ENCODE measurements around the gene ATP6AP1.
A peak's percentile ranks its signal among the peaks of the same experiment; 100 is the strongest.

Gene ATP6AP1

DNA sequence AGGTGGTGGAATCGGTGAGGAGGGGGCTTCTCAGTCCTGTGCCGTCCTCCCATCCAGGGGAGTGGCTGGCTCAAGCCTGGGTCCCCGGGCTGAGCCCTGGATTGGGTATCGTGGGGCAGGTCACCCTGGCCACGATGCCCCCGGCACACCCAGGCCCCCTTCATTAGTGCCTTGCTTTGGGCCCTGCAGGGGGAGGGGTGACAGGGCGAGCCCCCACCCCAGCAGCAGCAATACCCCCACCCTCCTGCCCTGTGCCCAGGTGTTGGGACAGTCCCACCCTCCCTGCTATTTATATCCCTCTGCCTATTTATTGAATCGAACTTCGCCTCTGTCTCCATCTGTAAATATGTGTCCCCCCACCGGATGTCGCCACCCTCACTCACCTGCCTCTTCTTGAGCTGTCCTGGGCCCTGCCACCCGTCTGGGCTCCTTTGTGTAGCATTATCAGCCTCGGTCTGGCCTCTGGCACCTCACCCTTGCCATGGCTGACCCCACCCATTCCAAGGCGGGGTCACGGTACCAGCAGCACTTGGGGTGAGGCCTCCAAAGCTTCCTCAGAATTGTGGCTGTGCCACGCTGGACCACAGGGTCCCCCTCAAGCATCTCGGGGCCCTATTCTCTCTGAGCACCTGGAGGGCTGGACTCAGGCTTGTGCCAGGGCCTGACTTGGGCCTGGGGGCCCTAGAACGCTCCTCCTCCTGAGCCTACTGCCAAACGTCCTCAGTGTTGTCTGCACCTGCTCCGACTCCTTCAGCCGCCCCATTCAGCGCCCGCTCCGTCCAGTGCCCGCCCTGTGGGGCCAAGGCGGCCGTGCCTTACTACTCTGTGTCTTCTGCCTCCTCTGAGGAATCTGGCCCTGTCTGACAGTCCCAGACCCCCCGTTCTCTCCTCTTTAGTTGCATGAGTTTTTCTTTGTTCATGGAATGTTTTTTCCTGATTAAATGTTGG is 44.5 kb downstream of the ATP6AP1 start:
- TF ChIP-seq POLR2A (IDR thresholded peaks at IDR 0.05; ENCODE audit: low read length) (no peak), GATA1 (IDR thresholded peaks at IDR 0.05; ENCODE audit: low read depth, low read length) (no peak)
- peak in 1 of 2 experiments; percentile 34 for DNase-seq

DNA sequence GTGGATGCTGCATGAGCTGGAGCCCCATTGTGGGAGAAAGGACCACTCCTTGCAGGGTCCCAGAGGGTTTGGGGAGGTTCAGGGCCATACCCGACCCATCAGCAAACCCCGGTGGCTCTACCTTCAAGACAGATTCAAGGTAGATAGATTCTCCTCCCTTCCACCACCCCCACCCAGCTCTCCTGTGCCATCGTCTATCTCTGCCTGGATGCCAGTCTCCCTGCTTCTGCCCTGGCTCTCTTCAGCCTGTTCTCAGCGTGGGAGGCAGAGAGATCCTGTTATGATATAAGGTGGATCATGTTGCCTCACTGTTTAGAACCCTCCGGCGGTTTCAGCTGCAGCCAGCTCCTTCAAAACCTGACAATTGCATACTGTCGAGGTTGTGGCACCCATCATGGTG is 45.2 kb downstream of the ATP6AP1 start:
- no peak for TF ChIP-seq GATA1 (IDR thresholded peaks at IDR 0.05; ENCODE audit: low read depth, low read length)
- no peak for TF ChIP-seq POLR2A (IDR thresholded peaks at IDR 0.05; ENCODE audit: low read length)
- DNase-seq: no peak

DNA sequence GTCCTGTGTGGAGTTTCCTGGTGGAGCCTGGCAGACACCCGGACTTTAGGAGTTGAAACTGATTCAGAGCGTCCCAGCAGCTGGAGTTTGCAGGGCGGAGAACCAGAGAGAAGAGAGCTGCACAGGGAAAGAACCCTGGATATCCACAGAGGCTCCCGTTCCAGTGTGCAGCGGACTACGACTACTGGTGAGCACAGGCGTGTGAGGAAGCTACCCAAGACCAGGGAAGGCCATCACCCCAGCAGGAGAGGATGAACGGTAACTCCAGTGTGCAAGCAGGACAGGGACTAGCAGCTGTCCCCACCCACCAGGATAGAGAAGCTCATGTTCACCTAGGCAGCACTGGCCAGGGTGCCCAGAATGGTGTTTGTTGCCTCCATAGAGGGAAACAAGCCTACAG is 48.3 kb downstream of the ATP6AP1 start:
- no peak for DNase-seq
- TF ChIP-seq GATA1 (IDR thresholded peaks at IDR 0.05; ENCODE audit: low read depth, low read length): no peak
- TF ChIP-seq POLR2A (IDR thresholded peaks at IDR 0.05; ENCODE audit: low read length): no peak

DNA sequence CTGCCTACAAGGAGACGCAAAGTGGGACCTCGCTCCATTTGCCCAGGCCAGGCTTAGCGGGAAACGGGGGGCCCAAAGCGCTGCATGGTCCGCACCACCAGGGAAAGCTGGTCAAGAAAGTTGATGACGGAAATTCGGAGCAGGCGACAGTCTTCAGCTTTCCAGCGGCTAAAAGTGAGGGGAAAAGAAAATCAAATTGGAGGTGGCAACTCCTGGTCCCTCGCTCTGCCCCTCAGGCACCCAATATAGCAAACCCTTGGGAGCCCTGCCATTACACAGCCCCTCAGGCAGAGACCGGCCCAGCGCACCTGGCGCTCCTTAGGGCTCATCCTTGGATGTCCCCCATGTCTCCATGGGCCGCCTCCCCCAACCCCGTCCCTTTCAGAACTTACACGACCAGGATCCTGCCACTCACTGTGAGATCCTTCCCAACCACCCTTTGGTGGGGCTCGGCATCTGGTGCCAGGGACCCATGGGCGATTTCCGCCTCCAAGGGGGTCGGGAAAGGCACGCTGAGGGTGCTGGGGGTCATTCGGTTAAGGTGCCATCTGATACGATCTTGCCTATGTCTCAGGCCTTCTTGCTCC is 49.5 kb downstream of the ATP6AP1 start:
- TF ChIP-seq GATA1 (IDR thresholded peaks at IDR 0.05; ENCODE audit: low read depth, low read length): no peak
- no peak for TF ChIP-seq POLR2A (IDR thresholded peaks at IDR 0.05; ENCODE audit: low read length)
- no peak for DNase-seq

DNA sequence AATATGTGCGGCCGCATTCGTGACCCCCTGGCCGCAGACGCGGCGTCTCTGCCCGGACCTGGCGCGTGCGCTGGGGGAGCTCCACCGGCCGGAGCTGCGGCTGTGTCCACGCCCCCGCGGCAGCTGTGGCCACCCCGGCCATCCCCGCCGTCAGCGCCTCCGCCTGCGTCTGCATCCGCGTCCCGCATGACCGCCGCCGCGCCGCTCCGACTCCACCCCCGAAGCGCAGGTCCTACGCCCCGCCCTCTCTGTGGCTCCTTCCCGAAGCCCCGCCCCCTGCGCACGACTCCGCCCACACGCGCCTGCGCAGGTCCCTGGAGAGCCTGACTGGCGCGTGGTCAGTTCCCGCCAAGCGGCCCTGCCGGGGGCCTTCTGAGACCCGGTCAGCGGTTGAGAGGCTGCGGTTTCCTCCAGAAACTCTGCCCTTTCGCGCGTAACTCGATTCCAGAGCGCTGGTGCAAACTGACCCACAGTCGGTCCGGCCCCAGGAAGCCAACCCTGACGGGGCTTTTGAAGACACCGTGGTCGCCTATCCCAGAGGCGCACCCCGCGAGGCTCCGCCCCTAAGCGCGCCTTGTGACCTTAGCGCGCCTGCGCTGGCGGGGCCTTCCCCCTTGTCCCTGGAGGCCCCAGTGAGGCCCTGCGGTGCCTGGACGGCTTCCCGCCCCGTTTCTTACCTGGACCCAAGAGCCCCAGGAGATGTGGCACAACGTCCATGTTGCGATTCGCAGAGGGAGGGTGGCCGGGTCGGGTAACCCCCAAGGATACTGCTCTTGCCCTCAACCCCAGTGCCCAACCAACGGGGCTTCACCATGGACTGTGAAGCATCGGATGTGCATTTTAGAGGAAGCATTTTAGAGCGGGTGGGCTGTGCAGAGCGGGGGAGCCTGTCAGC is 50.5 kb downstream of the ATP6AP1 start, which contains the start of gene LAGE3:
Gene LAGE3, minus strand, starts transcription at position 554 of the 895 bp plus-strand sequence. Its CDS starts 366 bp downstream, at position 188.
- TF ChIP-seq POLR2A (IDR thresholded peaks at IDR 0.05; ENCODE audit: low read length) (peak; percentile 81), GATA1 (IDR thresholded peaks at IDR 0.05; ENCODE audit: low read depth, low read length) (no peak)

DNA sequence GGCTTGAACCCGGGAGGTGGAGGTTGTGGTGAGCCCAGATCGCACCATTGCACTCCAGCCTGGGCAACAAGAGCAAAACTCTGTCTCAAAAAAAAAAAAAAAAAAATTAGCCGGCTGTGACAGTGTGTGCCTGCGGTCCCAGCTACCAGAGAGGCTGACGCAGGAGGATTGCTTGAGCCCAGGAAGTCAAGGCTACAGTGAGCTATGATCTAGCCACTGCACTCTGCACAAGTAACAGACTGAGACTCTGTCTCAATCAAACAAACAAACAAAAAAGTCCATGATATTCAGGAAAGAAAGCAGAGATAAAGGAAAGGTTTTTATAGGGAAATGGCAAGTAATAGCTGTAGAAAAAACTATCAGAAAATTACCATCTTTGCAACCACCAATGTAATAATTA is 52.7 kb downstream of the ATP6AP1 start:
- TF ChIP-seq GATA1 (IDR thresholded peaks at IDR 0.05; ENCODE audit: low read depth, low read length) (no peak), POLR2A (IDR thresholded peaks at IDR 0.05; ENCODE audit: low read length) (no peak)
- DNase-seq: no peak

More for the DNA sequence above, 50.5 kb downstream of the ATP6AP1 start, which contains the start of gene LAGE3:
- DNase-seq: peak; percentile 95 to 97

DNA sequence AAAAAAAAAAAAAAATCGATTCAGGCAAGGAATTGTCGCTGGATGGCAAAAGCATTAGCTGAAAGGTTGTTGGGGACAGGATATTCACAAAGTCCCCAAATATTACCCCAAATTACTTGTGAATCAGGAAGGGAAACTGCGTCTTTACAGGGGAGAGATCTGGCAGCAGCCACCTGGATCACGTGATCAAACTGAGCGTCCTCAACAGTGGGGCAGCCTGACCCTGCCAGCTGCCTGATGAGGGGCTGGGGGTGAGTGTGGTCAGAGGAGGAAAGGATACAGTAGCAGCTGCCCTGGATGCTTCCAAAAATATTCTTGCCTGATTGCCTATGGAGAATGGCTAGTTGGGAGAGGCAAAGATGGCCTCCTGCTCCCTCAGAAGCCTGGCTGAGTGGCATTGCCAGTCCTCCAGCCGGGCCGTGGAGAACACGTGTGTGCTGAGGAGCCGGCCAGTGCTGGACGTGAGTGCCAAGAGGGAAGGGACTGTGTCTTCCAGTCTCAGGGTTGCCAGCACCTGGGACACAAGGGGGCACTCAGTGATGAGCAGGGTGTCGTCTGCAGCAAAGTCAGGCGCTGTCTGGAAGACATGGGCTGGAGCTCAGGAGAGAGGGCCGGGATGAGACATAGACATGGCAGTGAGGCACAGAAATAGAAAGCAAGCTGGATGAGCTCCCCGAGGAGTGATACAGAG is 53.6 kb downstream of the ATP6AP1 start:
- TF ChIP-seq GATA1 (IDR thresholded peaks at IDR 0.05; ENCODE audit: low read depth, low read length): no peak
- TF ChIP-seq POLR2A (IDR thresholded peaks at IDR 0.05; ENCODE audit: low read length): no peak
- DNase-seq: no peak

DNA sequence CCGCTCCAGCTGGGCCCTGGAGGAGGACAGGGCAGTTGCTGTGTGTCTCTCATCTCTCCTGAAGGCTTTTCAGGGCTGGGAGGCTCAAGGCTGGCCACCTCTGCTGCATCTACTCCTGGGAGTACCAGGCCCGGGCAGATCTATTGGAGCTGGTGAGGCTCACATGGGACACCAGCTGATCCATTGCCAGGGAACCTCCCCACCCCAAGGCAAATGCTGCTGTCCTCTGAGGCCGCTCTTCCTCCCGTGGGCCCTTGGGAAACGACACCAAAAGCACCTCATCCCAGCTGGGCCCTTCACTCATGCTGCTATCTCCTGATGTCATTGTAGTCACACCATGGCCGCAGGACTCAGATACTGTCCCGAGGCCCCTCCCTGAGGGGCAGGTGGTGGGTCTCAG is 54.3 kb downstream of the ATP6AP1 start:
- TF ChIP-seq POLR2A (IDR thresholded peaks at IDR 0.05; ENCODE audit: low read length) (no peak), GATA1 (IDR thresholded peaks at IDR 0.05; ENCODE audit: low read depth, low read length) (no peak)
- DNase-seq: no peak

DNA sequence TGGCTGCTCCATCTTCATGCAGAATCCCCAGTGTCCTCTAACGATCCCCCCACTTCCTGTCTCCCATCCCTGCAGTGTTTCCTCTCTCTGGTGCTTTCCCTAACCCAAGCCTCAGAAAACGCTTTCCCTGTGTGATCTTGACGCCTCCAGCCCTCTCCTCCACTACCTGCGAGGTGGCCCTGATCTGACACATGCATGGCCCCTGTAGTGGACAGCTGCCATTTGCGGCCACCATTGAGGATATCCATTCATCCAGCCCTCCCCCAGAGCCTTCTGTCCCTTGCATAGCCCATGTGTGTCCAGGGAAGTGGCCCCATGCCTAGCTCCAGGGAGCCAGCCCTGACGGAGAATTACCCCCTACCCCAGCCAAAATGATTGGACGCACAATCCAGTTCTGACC is 54.8 kb downstream of the ATP6AP1 start:
- TF ChIP-seq POLR2A (IDR thresholded peaks at IDR 0.05; ENCODE audit: low read length) (peak; percentile 39), GATA1 (IDR thresholded peaks at IDR 0.05; ENCODE audit: low read depth, low read length) (no peak)

DNA sequence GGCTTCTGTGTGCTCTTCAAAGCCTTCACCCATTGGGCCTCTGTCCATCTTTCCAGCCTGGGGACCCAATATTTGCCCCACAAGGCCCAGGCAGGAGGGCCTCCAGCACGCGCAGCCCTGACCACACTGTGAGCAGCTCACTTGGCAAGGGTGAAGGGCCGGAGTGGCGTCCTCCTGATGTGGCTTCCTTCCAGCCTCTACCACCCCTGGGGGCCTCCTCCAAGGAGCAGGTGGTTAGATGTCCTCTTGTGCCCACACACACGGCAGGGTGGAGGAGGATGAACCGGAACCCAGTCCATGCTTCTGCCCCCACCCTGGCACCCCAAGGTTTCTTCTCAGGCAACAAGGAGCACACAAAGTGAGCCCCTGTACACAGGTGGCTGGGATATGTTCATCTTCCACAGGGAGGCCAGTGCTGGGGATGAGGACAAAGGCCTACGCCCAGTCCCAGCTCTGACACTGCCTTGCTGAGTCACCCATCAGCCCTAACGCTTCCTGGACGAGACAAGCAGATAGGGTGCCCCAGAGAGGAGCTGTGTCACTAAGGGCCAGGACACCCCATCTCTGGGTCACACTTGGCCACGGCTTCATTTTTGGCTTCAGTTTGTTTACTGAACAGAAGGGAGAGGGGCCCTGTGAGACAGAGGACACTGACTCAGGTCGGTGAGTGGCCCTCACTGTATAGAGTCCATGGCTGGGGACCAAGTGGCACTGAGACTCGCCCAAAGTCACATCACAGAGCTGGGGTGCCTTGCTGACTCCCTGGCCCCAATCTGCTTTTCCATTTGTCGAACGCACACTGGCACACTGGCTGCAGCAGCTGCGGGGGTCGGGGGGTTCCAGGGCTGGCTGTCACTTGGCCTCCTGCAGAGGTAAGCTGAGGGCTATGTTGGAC is 56.0 kb downstream of the ATP6AP1 start:
- TF ChIP-seq POLR2A (IDR thresholded peaks at IDR 0.05; ENCODE audit: low read length) (peak; percentile 79), GATA1 (IDR thresholded peaks at IDR 0.05; ENCODE audit: low read depth, low read length) (no peak)
- DNase-seq: peak; percentile 89 to 90

More for the DNA sequence above, 54.8 kb downstream of the ATP6AP1 start:
- no peak for DNase-seq

DNA sequence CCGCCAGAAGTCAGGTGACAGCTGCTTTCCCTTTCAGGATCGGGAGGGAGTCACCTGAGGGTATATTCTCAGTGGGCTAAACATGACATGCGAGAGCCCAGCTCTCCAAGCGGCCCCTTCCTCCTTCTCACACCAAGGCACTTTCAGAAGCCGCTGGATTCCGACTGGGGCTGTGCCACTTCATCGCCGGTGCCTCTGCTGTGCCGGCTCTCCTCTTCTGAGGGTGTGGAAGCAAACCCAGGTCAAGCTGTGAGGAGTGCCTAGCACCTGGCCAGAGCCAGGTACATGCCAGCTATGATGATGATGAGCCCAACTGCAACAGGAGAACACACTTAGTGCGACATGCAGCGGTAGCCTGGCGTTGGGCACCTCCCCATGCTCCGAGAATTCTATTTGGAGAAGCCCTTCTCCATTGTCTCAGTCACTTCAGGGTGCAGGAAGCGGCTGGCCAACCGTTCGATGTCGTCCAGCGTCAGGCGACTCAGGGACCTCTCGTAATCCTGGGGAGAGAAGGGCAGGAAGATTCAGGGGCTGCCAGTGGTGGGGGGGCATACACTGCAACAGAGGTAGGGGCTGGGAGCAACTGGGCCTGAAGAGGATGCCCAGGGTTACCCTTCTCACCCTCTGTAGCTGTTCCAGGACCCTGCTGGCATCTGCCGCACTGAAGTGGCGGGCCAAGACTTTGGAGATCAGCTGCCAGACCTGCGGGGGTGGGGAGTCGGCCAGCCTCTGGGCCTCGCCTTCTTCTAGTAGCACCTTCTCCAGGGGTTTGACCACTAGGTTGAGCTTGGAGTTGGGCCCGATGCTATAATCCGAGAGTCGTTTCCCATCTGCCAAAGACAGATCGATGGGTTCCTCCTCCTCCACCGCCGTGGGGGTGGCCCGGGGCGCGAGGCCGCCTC is 56.9 kb downstream of the ATP6AP1 start:
- no peak for TF ChIP-seq GATA1 (IDR thresholded peaks at IDR 0.05; ENCODE audit: low read depth, low read length)
- TF ChIP-seq POLR2A (IDR thresholded peaks at IDR 0.05; ENCODE audit: low read length): no peak
- DNase-seq: peak in 1 of 2 experiments; percentile 47
